ENCODE results near the gene HEXIM2.

HEXIM2 gene

DNA sequence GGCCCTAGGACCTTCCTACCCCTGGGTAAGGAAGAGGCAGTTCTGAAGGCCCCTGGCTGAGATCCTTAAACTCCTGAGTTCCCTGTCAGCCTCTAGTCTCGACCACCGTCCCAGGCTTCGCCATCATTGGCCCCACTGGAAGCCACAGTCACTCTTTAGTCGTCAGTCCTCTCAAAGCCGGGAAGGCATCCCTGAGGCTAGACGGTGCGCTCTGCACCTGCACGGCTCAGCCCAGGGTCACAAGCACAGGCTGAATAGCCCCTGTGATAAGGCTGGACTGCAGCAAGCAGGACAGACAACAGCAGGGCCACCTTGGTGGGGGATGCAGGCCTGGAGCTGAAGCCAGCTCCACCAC lies 16.7 kb upstream of the HEXIM2 start:
- no peak for DNase-seq

DNA sequence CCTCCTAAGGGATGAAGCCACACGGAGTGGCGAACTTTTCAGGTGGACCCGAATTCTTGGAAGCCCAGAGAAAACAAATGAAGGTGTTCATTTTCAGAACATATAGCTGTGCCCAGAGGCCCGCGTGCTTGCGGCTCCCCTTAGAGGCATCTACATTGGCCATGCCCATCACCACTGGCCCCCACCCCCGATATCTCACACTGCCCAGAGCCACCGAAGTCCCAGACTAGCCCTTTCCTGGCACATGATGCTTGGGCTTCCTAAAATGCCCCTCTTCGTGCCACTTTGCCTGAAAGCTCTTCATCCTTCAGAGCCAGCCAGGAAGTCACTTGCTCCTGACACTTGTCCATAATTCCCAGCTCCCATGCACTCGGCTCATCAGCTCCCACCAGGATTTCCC lies 15.5 kb upstream of the HEXIM2 start:
- no peak for DNase-seq

DNA sequence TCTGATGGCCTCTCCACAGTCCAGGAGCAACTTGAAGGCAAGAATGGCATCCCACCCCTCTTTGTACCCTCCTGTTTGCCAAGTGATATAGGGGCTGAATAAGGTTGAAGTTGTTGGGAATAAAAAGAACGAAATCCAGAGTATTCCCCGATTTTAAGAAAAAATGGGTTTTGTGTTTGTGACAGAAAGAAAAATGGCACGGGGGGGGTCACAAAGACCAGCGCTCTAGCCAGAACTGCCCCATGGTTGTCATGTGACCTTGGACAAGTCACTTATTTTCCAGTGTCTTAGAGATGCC lies 15.1 kb upstream of the HEXIM2 start:
- no peak for DNase-seq

DNA sequence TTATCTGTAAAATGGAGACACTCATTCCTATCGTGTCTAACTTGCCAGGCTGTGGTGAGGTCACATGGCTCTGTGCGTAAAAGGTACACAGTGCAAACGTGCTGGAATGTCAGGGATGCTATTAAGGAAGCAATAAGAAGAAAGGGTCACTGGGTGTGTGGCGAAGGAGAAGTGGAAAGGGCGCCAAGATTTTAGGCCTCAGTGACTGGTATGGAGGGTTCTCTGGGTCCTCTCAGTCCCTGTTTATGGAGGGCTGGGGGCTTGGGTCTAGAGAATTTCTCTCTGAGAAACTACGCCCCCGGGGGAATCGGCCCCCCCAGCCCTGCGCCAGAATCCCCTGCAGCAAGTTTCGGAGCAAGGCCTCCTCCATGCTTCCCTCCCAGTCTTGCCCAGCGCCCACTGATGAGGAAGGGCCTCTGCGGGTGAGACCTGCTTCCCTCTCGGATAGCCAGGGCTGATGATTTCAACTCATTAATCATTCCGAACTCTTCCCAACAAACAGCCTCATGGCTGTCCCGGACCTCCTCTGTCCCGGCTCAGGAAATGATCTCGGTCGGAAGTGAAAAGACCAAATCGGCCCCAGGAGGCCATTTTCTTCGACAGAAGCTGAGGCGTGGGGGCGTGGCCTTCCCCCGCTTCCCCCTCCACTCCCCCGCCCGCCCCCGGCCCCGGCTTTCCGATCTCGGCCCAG lies 14.6 kb upstream of the HEXIM2 start:
- DNase-seq, result no peak

- peak; percentile 92 for DNase-seq
These were observed 14.0 kb upstream of the HEXIM2 start for GRCh38 chr17:45147581-45148182.

GRCh38 chr17:45148183-45149036 lies 13.3 kb upstream of the HEXIM2 start, which contains the start of gene HEXIM1:
TSS of gene HEXIM1 (plus strand) at chr17:45148475. CDS start at chr17:45149191, 716 bp downstream.
- peak; percentile 100 for DNase-seq

GRCh38 chr17:45149037-45149668 lies 12.5 kb upstream of the HEXIM2 start:
- peak; percentile 68 for DNase-seq

DNA sequence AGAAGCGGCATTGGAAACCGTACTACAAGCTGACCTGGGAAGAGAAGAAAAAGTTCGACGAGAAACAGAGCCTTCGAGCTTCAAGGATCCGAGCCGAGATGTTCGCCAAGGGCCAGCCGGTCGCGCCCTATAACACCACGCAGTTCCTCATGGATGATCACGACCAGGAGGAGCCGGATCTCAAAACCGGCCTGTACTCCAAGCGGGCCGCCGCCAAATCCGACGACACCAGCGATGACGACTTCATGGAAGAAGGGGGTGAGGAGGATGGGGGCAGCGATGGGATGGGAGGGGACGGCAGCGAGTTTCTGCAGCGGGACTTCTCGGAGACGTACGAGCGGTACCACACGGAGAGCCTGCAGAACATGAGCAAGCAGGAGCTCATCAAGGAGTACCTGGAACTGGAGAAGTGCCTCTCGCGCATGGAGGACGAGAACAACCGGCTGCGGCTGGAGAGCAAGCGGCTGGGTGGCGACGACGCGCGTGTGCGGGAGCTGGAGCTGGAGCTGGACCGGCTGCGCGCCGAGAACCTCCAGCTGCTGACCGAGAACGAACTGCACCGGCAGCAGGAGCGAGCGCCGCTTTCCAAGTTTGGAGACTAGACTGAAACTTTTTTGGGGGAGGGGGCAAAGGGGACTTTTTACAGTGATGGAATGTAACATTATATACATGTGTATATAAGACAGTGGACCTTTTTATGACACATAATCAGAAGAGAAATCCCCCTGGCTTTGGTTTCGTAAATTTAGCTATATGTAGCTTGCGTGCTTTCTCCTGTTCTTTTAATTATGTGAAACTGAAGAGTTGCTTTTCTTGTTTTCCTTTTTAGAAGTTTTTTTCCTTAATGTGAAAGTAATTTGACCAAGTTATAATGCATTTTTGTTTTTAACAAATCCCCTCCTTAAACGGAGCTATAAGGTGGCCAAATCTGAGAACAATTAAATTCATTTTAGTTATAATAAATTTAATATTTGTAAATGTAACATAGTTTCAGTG lies 11.7 kb upstream of the HEXIM2 start:
- DNase-seq, result peak; percentile 21

- no peak for DNase-seq
These were observed 10.5 kb upstream of the HEXIM2 start for GRCh38 chr17:45150911-45151809.

GRCh38 chr17:45155029-45155428 lies 6.6 kb upstream of the HEXIM2 start:
- peak; percentile 35 for DNase-seq

DNA sequence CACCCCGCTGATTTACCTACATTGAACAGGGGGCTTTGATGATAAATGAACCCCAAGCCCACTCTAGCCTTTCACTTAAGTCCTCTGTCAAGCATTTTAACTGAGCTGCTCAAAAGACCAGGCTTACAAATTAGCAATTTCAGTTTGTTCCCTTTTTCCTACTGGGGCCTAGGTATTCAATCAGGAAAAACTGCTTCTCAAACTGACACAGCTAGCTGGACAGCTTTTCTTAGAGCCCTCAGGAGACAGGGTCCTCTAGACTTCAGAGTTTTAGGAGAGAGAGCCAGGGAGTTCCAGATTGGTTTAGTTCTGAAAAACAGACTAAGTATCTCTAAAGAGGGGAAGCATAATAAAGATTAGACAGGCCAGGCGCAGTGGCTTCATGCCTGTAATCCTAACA lies 6.2 kb upstream of the HEXIM2 start:
- no peak for DNase-seq

- DNase-seq, result no peak
These were observed 5.4 kb upstream of the HEXIM2 start for GRCh38 chr17:45156242-45156641.

DNA sequence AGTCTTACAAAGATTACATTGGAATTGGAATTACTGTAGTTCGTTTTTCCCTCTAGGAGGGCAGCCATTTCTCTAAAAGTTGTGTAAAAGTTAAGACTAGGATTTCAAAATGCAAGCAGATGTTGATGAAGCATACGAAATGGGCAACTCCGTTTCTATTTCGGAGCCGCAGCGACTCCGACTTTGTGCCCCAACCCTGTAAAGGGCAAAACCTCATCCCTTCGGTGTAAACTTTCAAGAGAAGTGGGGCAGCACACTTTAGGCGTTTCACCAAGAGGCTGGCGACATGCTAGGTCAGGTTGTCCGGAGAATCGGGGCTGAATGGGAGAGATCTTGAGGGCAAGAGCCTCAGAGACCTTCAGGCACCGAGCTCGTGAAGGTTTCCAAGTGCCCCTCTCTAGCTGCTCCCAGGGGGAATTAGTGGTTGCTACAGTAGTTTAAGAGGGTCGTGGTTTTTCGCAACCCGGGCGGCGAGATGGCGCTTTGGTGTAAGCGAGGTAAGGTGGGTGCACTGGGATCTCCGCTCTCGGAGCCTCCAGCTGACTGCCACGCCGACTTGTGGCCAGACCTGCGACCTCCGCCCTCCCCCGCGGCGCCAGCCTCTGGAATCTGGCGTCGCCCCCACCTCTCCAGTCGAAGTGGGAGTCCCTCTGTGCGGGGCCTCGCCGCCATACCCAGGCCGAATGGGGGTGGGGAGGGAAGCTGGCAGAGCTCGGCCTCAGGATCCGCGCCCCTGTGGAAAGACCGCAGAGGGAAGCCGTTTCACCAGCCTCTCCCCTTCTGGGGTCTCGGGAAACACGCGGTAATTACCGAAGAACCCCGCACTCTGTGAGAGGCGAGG lies 1.0 kb upstream of the HEXIM2 start:
- DNase-seq, result peak; percentile 44

- DNase-seq, result no peak
These were observed 481 bp downstream of the HEXIM2 start for GRCh38 chr17:45162025-45162687.

DNA sequence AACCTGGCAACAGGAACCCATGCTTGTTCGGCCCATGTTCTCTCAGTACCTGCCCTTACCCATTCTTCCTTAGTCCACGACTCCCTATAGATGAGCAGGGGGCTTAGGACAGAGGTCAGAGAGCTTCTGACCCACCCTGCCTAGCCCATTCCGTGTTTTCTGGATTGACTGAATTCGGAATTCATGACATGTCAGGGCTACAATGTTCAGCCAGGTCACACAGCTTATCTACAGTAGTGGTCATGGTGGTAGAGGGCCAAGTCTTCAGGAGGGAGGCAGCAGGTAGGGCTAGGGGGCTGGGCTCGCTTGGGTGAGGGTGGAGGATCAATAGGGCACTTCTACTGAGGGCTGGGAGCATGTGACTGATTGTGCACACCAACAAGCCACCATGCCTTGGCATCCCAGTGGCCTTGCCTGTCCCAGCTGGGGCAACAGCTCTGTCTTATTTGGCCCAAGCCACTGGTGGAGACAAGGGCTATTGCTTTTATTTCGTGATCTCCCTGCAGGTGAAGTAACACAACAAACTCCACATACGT lies 3.1 kb downstream of the HEXIM2 start:
- no peak for DNase-seq

- DNase-seq, result no peak
These were observed 7.5 kb downstream of the HEXIM2 start for GRCh38 chr17:45168991-45169752.

DNA sequence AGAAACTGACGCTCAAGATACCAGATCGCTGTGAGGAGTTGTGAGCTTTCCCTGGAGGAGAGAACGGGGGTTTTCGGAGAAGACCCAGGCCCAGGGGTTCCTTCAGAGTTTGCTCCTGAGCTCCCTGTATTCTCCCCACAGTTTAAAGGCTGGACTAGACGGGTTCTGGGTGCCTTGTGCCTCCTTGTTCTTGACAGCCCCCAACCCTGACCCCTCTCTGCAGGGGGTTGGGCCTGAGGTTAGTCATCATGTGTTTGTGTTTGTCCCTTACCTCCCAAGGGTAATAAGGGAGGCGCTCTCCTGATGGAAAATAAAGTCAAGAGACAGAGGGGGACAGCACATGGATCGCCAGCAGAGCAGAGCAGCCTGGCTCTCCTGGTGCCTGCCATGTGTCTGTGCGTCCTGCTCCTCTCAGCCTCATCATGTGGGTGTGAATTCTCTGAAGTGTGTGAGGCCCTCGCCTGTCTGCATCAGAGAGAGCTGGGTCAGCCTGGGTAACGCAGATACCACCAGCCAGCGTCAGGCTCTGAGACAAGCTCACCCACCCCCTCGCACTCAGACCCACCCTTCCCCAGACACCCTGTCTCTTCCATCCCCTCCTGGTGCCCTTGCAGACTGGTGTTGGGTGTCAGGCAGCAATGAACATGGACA lies 8.7 kb downstream of the HEXIM2 start:
- DNase-seq, result no peak

- DNase-seq, result no peak
These were observed 9.3 kb downstream of the HEXIM2 start for GRCh38 chr17:45170931-45171337.

All from CD4-positive, alpha-beta T cell treated with Interleukin-4 for 4 hours (primary cell).